Tibial nerve (tissue), 4 donors: ENCODE measurements around the gene TNN.

Experiments used
- EP300 ChIP-seq, 2 donors: sonication (generic); formaldehyde crosslinking; IDR thresholded peaks; one replicate each; pipeline ENCODE4 v1.6.1; 2017; ENCODE audit warnings: antibody characterized with exemption in 2 of 2, mild to moderate bottlenecking in 1 of 2
- POLR2A ChIP-seq, 2 donors: fragments of 450-650 bp; IDR thresholded peaks; one replicate each; pipeline ENCODE4 v1.6.1; 2017; ENCODE audit warnings: antibody characterized with exemption in 2 of 2, mild to moderate bottlenecking in 2 of 2, moderate library complexity in 2 of 2
- TF ChIP-seq, protein P1 (sequence below), 5 experiments: fragments of 200-600 bp in 3 of 5; fragments of 450-650 bp in 2 of 5; sonication (generic) in 3 of 5; IDR thresholded peaks; one replicate each; pipeline ENCODE4 v1.5.1; 2016 to 2019; ENCODE audit warnings: antibody characterized with exemption in 5 of 5, mild to moderate bottlenecking in 3 of 5, moderate library complexity in 2 of 5

DNA sequence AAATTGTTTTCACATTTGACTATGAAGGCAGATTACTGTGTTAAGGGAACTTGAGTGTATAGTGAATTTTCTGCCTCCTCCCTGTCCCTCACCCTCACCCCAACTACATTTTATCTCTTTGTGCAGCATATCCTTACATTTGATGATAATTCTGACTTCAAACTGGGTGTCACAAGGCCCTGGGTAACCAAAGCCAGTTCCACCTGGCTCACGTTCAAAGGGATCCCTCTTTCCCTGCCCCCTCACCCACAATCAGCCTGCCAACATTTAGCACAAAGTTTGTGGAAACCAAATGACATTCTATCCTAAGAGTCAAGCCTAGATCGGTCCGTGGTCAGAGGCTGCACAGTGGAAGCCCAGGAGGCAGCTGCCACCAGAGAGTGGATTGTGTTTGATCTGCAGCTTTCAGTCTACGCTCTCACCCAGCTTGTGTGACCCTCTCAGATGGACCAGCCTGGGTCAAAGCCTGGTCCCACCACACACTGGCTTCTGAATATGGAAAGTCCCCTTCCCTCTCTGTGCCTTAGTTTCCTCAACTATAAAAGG is 114.6 kb downstream of the TNN start:
- TF ChIP-seq, protein P1, sequence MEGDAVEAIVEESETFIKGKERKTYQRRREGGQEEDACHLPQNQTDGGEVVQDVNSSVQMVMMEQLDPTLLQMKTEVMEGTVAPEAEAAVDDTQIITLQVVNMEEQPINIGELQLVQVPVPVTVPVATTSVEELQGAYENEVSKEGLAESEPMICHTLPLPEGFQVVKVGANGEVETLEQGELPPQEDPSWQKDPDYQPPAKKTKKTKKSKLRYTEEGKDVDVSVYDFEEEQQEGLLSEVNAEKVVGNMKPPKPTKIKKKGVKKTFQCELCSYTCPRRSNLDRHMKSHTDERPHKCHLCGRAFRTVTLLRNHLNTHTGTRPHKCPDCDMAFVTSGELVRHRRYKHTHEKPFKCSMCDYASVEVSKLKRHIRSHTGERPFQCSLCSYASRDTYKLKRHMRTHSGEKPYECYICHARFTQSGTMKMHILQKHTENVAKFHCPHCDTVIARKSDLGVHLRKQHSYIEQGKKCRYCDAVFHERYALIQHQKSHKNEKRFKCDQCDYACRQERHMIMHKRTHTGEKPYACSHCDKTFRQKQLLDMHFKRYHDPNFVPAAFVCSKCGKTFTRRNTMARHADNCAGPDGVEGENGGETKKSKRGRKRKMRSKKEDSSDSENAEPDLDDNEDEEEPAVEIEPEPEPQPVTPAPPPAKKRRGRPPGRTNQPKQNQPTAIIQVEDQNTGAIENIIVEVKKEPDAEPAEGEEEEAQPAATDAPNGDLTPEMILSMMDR (IDR thresholded peaks at IDR 0.05), result no peak
- TF ChIP-seq POLR2A (IDR thresholded peaks at IDR 0.05), result no peak
- no peak for TF ChIP-seq EP300 (IDR thresholded peaks at IDR 0.05)
